Cardiac fibroblast (primary cell): Measurements from ENCODE around the gene PTPRJ.
A peak's percentile ranks its signal among the peaks of the same experiment; 100 is the strongest.
"Not testable (repeated sequence)": the region's sequence is repeated elsewhere in the genome, so short reads cannot be mapped to it uniquely, and the experiment has no call there.

Experiments used
- DNase-seq, 2 donors: peaks; one replicate each; pipeline versions ENCODE4 v3.0.0 to v3.0.0-alpha.2; 2010; ENCODE audit warnings: low read depth in 2 of 2
- H3K4me3 ChIP-seq, 2 donors: replicated peaks in 1 of 2; 1 replicate in 1 of 2; 2 replicates in 1 of 2; pipeline ENCODE4 v1.5.1; 2011; ENCODE audit warnings: low read depth in 2 of 2, low read length in 2 of 2, mild to moderate bottlenecking in 2 of 2, moderate library complexity in 1 of 2
- TF ChIP-seq, protein P1 (sequence below): IDR thresholded peaks from one replicate; pipeline ENCODE4 v1.5.1; 2011; ENCODE audit warnings: low read depth, mild to moderate bottlenecking, low read length, inconsistent platforms

Gene PTPRJ

DNA sequence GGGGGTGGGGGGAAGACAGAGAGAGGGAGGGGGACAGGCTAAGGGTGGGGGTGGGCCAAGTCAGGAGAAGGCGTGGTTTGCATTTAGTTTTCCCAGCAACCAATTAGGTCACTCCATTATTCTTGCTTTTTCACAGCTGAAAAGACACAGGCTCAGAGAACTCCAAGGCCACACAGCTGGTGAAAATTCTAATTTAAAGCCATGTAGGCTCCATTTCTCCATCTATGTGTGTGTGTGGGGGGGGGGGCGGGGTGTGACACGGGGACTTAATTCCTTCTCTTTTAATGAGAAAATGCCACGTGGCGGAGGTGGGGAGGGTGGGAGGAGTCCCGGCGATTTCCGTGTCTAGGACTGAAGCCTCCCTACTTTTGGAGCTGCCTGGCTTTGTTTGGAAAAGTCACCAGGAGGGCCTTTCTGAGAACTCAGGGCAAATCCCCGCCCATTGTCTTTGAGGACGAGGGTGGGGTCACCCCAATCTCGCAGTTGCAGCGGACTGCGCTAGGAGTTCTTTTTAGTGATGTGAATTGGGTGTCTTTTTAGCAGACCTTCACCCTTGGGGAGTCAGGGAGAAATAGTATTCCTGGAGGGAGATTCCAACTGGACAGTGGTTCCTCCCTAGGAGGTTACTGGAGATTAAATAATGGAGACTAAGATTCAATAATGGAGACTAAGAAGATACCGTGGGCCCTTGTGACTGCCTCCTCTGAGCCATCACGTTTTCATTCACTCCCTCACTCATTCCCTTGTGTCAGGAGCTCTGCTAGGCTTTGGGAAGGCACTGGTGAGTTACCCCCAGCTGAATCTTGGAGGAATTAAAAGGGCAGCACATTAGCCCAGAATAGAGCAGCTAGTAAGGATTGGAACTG lies 36.4 kb upstream of the PTPRJ start:
- H3K4me3 ChIP-seq, result no peak overlapping the region
- no peak for DNase-seq
- TF ChIP-seq, protein P1, sequence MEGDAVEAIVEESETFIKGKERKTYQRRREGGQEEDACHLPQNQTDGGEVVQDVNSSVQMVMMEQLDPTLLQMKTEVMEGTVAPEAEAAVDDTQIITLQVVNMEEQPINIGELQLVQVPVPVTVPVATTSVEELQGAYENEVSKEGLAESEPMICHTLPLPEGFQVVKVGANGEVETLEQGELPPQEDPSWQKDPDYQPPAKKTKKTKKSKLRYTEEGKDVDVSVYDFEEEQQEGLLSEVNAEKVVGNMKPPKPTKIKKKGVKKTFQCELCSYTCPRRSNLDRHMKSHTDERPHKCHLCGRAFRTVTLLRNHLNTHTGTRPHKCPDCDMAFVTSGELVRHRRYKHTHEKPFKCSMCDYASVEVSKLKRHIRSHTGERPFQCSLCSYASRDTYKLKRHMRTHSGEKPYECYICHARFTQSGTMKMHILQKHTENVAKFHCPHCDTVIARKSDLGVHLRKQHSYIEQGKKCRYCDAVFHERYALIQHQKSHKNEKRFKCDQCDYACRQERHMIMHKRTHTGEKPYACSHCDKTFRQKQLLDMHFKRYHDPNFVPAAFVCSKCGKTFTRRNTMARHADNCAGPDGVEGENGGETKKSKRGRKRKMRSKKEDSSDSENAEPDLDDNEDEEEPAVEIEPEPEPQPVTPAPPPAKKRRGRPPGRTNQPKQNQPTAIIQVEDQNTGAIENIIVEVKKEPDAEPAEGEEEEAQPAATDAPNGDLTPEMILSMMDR, result no peak

DNA sequence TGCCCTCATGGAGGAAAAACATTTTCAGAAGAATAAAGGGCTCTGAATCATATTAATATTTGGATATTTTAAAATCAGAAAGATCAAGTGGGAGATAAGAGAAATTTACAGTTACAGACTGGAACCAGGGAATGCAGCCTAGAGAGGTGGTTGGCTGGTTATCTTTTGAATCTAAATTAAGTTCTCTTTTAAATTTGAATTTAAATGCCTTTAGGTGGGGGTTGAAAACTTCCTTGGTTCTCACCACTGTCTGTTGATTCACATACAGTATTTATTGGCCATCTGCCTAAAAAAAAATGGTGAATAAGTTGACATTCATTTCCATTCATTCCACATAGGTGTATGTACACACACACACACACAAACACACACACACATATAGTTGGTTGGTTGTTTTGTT lies 35.7 kb upstream of the PTPRJ start:
- peak in 1 of 2 donors; percentile 54 for DNase-seq
- TF ChIP-seq, protein P1, result no peak

DNA sequence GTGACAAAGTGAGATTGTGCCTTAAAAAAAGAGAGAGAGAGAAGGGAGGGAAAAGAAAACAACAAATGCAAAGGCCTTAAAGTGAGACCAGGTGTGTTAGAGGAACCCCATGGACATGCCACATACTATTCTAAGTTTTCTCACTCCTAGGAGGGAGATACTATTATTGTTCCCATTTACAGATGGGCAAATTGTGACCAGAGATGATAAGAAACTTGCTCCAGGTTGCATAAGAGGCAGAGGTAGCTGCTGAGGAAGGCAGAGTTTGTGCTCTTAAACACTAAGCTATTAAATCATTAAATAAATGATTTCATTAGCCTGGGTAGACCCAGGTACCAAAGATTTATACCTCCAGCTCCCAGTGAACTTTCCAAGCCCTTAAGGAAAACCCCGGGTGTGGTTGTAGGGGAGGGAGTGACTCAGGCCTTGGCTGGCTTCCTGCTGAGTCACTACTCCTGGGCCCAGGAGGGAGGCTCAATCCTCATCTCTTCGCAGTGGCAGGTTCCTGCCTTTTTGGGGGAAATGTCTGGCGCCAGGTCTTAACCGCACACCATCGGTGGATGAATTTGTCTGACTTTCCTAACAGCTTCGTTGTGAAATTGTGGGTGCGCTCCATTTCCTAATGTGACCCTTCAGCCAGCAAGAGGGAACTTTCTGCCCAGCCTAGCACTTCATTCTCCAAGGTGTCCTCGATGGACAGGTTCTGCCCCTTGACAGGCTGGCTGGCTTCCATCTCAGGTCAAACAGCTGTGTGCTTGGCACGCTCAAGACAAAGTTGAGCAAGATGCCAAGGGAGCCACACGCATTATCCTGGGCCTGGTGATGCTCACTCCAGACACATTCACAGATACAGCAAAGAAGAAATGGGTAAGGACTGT lies 33.4 kb upstream of the PTPRJ start:
- DNase-seq, result peak; percentile 94 to 97
- no peak overlapping the region for H3K4me3 ChIP-seq
- TF ChIP-seq, protein P1, result no peak

More for the DNA sequence above, 35.7 kb upstream of the PTPRJ start:
- H3K4me3 ChIP-seq, result no peak overlapping the region

DNA sequence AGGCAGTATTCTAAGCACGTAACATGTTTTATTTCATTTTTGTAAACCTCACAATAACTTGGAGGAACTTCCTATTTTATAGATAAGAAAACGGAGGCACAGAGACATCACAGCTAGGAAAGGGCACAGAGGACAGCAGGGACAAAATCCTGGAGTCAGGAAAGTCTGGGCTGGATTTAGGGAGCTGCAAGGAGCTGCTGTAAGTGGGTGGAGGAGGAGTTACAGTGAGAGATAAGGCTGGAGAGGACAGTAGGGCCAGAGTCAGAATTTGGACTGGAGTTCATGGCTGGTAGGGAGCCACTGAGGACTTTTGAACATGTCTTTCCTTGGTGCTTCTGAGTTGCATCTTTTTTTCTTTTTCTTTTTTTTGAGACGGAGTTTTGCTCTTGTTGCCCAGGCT lies 32.2 kb upstream of the PTPRJ start:
- DNase-seq, result peak in 1 of 2 donors; percentile 59
- H3K4me3 ChIP-seq, result no peak overlapping the region
- TF ChIP-seq, protein P1, result no peak

DNA sequence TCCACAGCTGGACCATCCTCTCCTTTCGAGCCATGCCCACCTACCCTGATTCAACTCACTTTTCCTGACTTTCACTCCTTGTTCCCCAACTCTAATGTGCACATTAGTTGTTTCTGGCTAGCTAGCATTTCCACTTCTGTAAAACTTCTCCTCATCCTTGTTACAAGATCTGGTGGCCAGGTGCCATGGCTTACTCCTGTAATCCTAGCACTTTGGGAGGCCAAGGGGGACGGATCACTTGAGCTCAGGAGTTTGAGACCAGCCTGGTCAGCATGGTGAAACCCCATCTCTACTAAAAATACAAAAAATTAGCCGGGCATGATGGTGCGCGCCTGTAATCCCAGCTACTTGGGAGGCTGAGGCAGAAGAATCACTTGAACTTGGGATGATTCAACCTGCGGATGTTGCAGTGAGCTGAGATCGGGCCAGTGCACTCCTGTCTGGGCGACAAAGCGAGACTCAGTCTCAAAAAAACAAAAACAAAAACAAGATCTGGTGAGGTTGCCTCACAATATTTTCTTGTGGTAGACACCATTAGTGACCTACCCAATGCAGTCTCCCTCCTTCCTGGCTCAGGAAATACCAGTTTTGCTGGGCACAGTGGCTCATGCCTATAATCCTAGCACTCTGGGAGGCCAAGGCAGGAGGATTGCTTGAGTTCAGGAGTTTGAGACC lies 31.2 kb upstream of the PTPRJ start:
- H3K4me3 ChIP-seq, result not testable (repeated sequence)

DNA sequence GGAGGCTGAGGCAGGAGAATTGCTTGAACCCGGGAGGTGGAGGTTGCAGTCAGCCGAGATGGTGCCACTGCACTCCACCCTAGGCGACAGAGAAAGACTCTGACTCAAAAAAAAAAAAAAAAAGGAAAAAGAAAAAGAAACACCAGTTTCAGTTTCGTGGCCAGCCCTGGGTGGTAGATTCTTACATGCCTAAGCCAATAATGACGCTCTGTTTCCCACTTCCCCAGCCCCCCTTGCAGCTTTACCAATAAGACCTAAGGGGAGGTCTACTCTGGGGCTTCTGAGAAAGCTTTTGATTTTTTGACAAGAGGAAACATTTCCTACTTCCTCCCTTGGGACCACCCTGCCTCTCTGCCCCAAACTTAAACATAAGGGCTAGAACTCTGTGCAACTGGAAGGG lies 30.0 kb upstream of the PTPRJ start:
- peak; percentile 38 to 83 for DNase-seq
- H3K4me3 ChIP-seq, result no peak overlapping the region
- TF ChIP-seq, protein P1, result no peak

More for the DNA sequence above, 31.2 kb upstream of the PTPRJ start:
- not testable (repeated sequence) for DNase-seq

DNA sequence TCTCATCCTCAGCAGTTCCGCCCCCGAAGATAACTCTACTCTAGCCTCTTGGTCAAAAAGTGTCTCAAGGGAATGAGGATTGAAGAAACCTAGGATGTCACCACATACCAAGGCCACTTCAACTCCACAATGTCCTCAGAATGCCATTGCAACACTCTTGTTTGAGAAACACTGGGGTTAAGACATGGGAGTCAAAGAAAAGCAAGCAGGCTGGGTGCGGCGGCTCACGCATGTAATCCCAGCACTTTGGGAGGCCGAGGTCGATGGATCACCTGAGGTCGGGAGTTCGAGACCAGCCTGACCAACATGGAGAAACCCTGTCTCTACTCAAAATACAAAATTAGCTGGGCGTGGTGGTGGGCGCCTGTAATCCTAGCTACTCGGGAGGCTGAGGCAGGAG lies 28.9 kb upstream of the PTPRJ start:
- not testable (repeated sequence) for H3K4me3 ChIP-seq, DNase-seq
